GM19351 (cell line): ENCODE results near the gene TERC.
"Not testable (repeated sequence)": the region's sequence is repeated elsewhere in the genome, so short reads cannot be mapped to it uniquely, and the experiment has no call there.

Source experiments
- ATAC-seq: cut with Tn5 transposase; IDR thresholded peaks from one replicate; pipeline ENCODE4 v1.9.1; 2021; ENCODE audit warnings: mild to moderate bottlenecking, moderate library complexity; ENCODE audit not compliant: unreplicated experiment

TERC gene

DNA sequence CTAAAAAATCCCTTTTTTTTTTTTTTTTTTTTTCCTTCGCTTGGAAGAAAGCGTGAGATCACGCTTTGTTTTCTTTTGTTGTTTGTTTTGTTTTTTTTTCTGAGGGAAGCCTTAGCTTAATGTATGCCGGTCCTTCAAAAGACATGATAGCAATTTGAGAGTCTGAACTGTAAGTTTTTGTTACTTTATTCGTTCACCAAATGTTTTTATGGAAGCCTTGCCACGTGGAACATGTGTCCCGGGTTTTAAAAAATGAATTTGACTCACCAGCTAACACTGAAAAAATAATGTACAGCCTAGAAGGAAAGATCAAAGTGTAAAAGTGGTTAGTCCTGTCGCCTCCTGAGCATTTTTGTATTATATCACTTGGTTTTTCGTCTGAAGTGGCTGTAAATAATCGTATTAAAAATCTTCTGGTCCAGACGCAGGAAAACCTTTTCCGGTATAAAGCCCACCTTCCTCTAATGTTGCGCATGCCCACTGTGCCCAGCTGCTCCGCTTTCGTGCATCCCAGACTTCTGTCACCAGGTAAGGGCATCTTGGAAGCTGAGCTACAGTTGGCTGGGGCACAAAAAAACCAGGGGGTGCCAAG, 7.5 kb upstream of the TERC start:
- ATAC-seq: peak; percentile 4

GRCh38 chr3:169771497-169772304, 6.8 kb upstream of the TERC start:
- peak; percentile 9 for ATAC-seq

DNA sequence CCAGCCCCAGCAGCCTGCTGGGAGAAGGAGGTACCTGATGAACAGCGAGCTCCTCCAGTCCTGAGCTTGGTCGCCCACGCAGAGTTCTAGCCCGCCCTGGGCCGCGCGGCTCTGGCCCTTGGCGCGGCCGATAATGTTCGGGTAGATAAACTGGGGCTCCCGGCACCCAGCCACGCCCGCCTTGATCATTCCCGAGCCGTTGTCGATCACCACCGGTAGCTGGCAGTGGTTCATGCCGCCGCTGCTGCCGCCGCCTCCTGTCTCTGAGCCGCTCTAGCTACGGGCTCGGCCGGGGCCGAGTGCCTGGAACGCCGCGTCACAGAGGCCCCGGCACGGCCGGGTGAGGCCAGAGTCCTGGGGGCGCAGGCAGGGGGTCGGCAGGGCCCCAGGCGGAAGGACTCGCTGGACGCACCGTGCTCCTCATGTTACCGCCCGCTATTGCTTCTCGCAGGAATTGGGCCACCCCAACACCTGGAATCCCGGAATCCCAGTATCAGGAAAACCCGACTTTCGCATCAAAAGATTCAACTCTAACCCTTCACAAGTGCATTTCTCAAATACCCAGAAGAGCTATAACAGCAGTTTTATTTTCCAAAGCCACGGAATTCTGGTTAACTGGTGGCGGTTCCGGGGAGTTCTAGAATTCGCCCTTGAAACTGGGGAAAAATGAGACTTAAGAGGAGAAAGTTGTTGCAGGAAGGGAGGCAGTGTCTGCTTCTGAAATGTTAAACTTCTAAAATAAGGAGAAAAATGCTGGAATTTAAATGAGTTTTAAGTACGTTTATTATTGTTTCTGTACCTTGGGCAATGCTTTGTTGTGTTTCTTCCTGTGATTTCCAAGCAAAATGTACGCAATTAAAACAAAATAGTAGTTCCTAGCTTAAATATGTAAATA, 4.7 kb upstream of the TERC start, which contains the start of gene ACTRT3:
Gene ACTRT3, minus strand, starts transcription at position 275 of the 895 bp plus-strand sequence. Its CDS starts 41 bp downstream, at position 234.
- peak; percentile 29 for ATAC-seq

DNA sequence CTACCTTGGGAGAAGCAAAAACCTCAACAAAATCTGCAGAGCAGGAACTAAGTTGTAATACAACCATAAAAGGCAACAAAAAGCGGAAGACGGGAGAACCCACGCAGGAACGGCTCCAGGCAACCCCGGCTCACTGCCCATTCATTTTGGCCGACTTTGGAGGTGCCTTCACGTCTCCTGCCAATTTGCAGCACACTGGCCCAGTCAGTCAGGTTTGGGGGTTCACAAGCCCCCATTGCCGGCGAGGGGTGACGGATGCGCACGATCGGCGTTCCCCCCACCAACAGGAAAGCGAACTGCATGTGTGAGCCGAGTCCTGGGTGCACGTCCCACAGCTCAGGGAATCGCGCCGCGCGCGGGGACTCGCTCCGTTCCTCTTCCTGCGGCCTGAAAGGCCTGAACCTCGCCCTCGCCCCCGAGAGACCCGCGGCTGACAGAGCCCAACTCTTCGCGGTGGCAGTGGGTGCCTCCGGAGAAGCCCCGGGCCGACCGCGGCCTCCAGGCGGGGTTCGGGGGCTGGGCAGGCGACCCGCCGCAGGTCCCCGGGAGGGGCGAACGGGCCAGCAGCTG, 463 bp downstream of the TERC start:
- ATAC-seq: peak; percentile 49

- ATAC-seq: no peak
Observed at GRCh38 chr3:169760479-169760878, 4.4 kb downstream of the TERC start.

DNA sequence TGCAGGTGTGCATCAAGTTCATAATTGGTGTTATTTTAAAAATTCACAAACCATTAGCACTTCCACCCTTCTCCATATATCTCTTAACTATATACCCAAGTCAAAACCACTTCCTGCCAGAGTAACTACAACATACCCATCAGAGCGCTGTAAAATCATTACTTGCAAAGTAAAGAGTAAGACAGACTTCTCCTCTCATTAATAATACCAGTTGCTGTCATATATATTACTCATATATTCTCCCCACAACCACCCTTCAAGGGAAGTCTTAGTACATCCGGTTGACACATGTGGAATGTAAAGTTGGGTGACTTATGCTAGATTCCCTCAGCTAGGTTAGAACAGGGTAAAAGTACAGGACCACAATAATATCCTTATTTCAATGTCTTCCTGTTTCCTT, 5.6 kb downstream of the TERC start:
- peak; percentile 40 for ATAC-seq

DNA sequence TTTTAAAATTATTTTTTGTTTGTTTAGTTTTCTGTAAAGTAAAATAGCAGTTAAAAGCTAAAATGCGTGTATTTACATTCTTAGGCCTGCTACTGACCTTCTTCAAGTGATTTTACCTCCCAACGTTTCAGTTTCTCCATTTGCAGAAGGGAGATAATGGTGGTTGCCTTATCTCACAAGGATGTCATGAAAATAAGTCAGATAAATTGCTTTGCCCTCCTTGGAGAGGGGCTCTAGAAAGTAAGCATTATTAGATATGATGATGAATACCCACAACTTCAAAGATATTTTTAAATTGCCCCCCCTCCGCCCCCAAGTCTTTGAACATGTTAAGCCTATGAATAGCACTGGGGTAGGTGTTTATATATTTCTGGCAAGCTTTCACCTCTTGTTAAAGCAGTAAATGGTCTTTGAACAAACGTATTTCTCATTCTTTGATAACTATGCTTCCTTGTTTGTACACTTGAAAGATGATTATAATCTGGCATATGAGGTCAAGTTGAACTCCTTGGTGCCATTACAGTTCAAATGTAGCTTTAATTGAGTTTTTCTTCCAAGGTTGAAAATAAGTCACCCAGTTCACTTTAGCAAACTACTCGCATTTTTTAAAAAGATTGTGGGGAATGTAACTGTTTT, 6.4 kb downstream of the TERC start:
- no peak for ATAC-seq

DNA sequence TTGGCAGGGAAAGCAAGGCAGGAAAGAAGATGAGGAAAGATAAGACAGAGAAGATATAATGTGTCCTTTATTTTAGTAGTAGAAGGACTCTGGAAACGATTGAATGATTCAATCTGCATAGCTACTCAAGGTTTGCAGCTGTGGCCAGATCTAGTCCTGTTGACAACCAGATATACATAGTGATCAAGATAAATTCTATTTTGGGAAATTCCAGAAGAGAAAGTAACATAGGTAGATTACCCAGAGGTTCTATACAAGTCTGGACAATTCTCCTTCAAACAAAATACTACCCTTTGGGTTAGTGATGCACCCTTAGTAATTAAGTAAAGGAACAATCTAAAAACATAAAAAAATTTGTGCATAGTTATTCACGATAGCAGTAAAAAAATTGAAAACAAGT, 9.4 kb downstream of the TERC start:
- ATAC-seq: no peak

- ATAC-seq: no peak
Observed at GRCh38 chr3:169754711-169755110, 10.1 kb downstream of the TERC start.

DNA sequence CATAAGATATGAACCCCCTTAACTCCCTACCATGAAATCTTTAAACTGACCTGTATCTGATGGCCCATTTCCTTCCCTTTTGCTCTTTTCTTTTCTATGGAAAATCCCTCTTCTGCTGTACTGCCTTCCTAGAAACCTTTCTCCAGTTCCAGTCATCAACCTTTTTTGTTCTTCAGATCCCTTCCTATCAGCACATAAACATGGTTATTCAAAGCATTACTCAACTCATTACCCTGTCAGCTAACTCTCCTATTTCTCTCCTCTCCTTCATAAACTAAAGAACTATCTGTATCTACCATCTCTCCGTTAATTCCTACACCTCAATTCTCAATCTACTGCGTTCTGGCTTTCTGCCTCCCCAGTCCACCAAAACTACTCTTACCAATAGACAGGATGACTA, 13.0 kb downstream of the TERC start:
- no peak for ATAC-seq

DNA sequence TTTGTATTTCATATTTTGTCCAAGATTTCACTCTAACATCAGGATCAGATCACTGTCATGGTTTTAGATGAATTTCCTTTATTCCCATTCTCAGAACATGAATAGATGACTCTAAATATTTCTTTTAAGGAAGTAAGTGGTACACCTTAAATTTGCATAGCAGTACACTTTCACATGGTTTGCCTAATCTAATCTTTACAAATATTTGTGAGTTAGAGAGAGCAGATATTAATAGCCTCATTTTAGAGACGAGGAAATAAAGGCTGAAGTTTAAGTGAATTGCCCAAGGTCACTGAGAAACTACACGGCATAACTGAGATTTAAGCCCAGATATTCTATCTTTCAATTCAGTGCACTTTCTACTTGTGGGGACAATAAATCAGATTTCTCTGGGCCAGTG, 14.2 kb downstream of the TERC start:
- ATAC-seq: peak; percentile 35

DNA sequence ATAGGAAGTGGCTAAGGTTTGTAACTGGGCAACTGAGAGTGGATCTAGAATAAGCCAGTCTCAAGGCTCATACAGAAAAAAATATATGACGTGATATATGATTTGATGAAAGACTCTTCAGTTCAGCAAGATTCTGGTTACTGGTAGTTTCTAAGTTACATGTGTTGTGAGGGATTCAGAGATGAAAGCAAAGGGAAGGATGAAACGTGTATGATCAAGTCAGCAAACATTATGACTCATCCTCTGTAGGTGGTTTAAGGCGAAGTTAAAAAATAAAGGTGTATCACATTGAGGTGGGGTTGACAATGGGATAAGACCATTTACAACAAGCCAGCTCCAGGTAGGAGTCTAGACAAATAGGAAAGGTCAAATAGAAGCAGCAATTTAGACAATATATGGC, 16.2 kb downstream of the TERC start:
- ATAC-seq: peak; percentile 62

DNA sequence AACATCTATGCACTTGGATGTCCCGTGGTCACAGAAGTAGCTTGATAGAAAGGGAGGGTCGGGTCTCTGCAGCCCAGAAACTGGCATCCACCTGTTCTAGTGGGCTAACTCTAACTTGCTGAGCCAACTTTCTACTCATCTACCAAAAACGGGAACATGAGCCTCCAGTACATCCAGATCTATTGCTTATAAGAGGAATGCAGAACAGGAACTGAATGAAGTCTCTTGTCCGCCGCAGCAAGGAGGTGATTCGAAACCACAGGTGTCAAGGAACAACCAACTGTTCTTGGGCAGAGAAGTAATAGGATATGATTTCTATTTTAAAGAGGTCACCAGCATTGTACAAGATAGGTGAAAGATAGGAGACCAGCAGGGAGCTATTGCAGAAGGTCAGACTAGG, 17.9 kb downstream of the TERC start:
- ATAC-seq: no peak

GRCh38 chr3:169744366-169745054, 20.4 kb downstream of the TERC start:
- no peak for ATAC-seq

- no peak for ATAC-seq
Observed at GRCh38 chr3:169739067-169739466, 25.8 kb downstream of the TERC start.

GRCh38 chr3:169731857-169732256, 33.0 kb downstream of the TERC start:
- not testable (repeated sequence) for ATAC-seq

GRCh38 chr3:169722724-169723123, 42.1 kb downstream of the TERC start:
- ATAC-seq: no peak

DNA sequence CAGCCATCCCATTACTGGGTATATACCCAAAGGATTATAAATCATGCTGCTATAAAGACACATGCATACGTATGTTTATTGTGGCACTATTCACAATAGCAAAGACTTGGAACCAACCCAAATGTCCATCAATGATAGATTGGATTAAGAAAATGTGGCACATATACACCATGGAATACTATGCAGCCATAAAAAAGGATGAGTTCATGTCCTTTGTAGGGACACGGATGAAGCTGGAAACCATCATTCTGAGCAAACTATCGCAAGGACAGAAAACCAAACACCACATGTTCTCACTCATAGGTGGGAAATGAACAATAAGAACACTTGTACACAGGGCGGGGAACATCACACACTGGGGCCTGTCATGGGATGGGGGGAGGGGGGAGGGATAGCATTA, 46.4 kb downstream of the TERC start:
- ATAC-seq: not testable (repeated sequence)
